Measurements from ENCODE around the gene ATP8B4.

- TF ChIP-seq POLR2A (IDR thresholded peaks at IDR 0.05; ENCODE audit: low read length) (no peak), GATA1 (IDR thresholded peaks at IDR 0.05; ENCODE audit: low read depth, low read length) (no peak)
Observed at GRCh38 chr15:49989498-49989897, 129.5 kb downstream of the ATP8B4 start.

All from erythroblast (primary cell).